ENCODE measurements around the gene PIEZO1.

PIEZO1 gene

GRCh38 chr16:88715312-88716190 is 69.5 kb downstream of the PIEZO1 start:
- no peak for DNase-seq

GRCh38 chr16:88714420-88715302 is 70.4 kb downstream of the PIEZO1 start:
- DNase-seq = no peak

- DNase-seq = no peak
Measured at GRCh38 chr16:88713568-88714419, 71.2 kb downstream of the PIEZO1 start.

GRCh38 chr16:88713054-88713453 is 72.0 kb downstream of the PIEZO1 start:
- no peak for DNase-seq

GRCh38 chr16:88712362-88712979 is 72.5 kb downstream of the PIEZO1 start:
- no peak for DNase-seq

GRCh38 chr16:88711750-88712340 is 73.2 kb downstream of the PIEZO1 start:
- no peak for DNase-seq

- no peak for DNase-seq
Measured at GRCh38 chr16:88710556-88710955, 74.5 kb downstream of the PIEZO1 start.

- DNase-seq = no peak
Measured at GRCh38 chr16:88706965-88707826, 77.8 kb downstream of the PIEZO1 start.

GRCh38 chr16:88706229-88706964 is 78.6 kb downstream of the PIEZO1 start, which contains the start of the genes CTU2 and RNF166:
TSS of gene CTU2 (plus strand) at chr16:88706503. CDS start at chr16:88706531, 28 bp downstream.
TSS of gene RNF166 (minus strand) at chr16:88706408. CDS start at chr16:88706325, 83 bp downstream.
- DNase-seq = peak; percentile 97

- DNase-seq = peak; percentile 42
Measured at GRCh38 chr16:88705801-88706228, 79.2 kb downstream of the PIEZO1 start.

- peak; percentile 45 for DNase-seq
Measured at GRCh38 chr16:88705076-88705684, 79.8 kb downstream of the PIEZO1 start.

- peak; percentile 85 for DNase-seq
Measured at GRCh38 chr16:88703486-88704309, 81.3 kb downstream of the PIEZO1 start.

GRCh38 chr16:88702371-88703210 is 82.4 kb downstream of the PIEZO1 start:
- DNase-seq = peak; percentile 47

- peak; percentile 53 for DNase-seq
Measured at GRCh38 chr16:88701581-88702370, 83.2 kb downstream of the PIEZO1 start.

- DNase-seq = peak; percentile 96
Measured at GRCh38 chr16:88700636-88701482, 84.2 kb downstream of the PIEZO1 start.

GRCh38 chr16:88700322-88700635 is 84.7 kb downstream of the PIEZO1 start:
- DNase-seq = no peak
